Neural cell (in vitro differentiated cells): Measurements from ENCODE around the gene ESD. TPM values are rescaled to one million over a fixed set of nuclear protein-coding genes. Genes with fewer than 3 reads are reported as not detected.

Experiments
- H2AFZ ChIP-seq: fragments of 200-600, 300-800 bp; sonication (generic), shearing (Covaris generic); 2 replicates; pipeline ENCODE4 v1.6.0; 2014; ENCODE audit warnings: low read depth, mild to moderate bottlenecking, antibody characterized with exemption, low read length, moderate library complexity
- H3F3A ChIP-seq: fragments of 200-600 bp; shearing (Covaris generic); 2 replicates; pipeline ENCODE4 v1.6.1; 2016; ENCODE audit warnings: mild to moderate bottlenecking, moderate library complexity, mixed read lengths, antibody characterized with exemption, low read length; ENCODE audit not compliant: insufficient read depth, poor library complexity, severe bottlenecking
- H3K27ac ChIP-seq: fragments of 200-600, 300-800 bp; sonication (generic), shearing (Covaris generic); 2 replicates; pipeline ENCODE4 v1.5.1; 2014; ENCODE audit warnings: mild to moderate bottlenecking, low read length, moderate library complexity
- H3K27me3 ChIP-seq: fragments of 300-800, 200-600 bp; sonication (generic), shearing (Covaris generic); 2 replicates; pipeline ENCODE4 v1.6.0; 2014; ENCODE audit warnings: mild to moderate bottlenecking, low read depth, low read length, moderate library complexity; ENCODE audit not compliant: insufficient read depth
- H3K36me3 ChIP-seq: fragments of 300-800, 200-600 bp; sonication (generic), shearing (Covaris generic); 2 replicates; pipeline ENCODE4 v1.5.1; 2014; ENCODE audit warnings: mild to moderate bottlenecking, antibody characterized with exemption, low read length, moderate library complexity; ENCODE audit not compliant: insufficient read depth
- H3K4me2 ChIP-seq: fragments of 300-800, 200-600 bp; sonication (generic), shearing (Covaris generic); 2 replicates; pipeline ENCODE4 v1.6.0; 2014; ENCODE audit warnings: mild to moderate bottlenecking, low read length
- H3K4me3 ChIP-seq: fragments of 300-800, 200-600 bp; sonication (generic), shearing (Covaris generic); 2 replicates; pipeline ENCODE4 v1.5.1; 2014; ENCODE audit warnings: mild to moderate bottlenecking, low read length, moderate library complexity
- H3K79me2 ChIP-seq: fragments of 200-600 bp; shearing (Covaris generic); replicated peaks from 2 replicates; pipeline ENCODE4 v1.6.0; 2014; ENCODE audit warnings: mild to moderate bottlenecking, low read length, moderate library complexity; ENCODE audit not compliant: insufficient read depth
- H3K9ac ChIP-seq: fragments of 300-800, 200-600 bp; sonication (generic), shearing (Covaris generic); 2 replicates; pipeline ENCODE4 v1.6.1; 2016; ENCODE audit warnings: mild to moderate bottlenecking, low read length, mixed read lengths
- H3K9me2 ChIP-seq: fragments of 200-600 bp; shearing (Covaris generic); 2 replicates; pipeline ENCODE4 v1.6.1; 2016; ENCODE audit warnings: mild to moderate bottlenecking, low read length, mixed read lengths; ENCODE audit not compliant: insufficient read depth
- H3K9me3 ChIP-seq: fragments of 200-600, 300-800 bp; sonication (generic), shearing (Covaris generic); 2 replicates; pipeline ENCODE4 v1.6.1; 2016; ENCODE audit warnings: mild to moderate bottlenecking, mixed run types, low read length, moderate library complexity, mixed read lengths
- H4K20me1 ChIP-seq: fragments of 200-600 bp; shearing (Covaris generic); 2 replicates; pipeline ENCODE4 v1.6.1; 2016; ENCODE audit warnings: mild to moderate bottlenecking, mixed run types; ENCODE audit not compliant: insufficient read depth
- CTCF ChIP-seq: fragments of 450-650 bp; IDR thresholded peaks from 2 replicates; pipeline ENCODE4 v1.5.1; 2014; ENCODE audit warnings: antibody characterized with exemption, mild to moderate bottlenecking, moderate library complexity; ENCODE audit not compliant: poor library complexity, severe bottlenecking
- EP300 ChIP-seq: fragments of 450-650 bp; conservative IDR thresholded peaks from 2 replicates; pipeline ENCODE4 v1.6.1; 2014; ENCODE audit warnings: antibody characterized with exemption, mild to moderate bottlenecking, moderate library complexity; ENCODE audit not compliant: poor library complexity, severe bottlenecking
- EZH2 ChIP-seq: fragments of 200-600, 300-800 bp; shearing (Covaris generic), sonication (generic); IDR thresholded peaks from 2 replicates; pipeline ENCODE4 v1.6.1; 2014; ENCODE audit warnings: antibody characterized with exemption, low read length, borderline replicate concordance, mild to moderate bottlenecking; ENCODE audit not compliant: insufficient read depth, poor library complexity, severe bottlenecking
- MXI1 ChIP-seq: fragments of 450-650 bp; conservative IDR thresholded peaks from 2 replicates; pipeline ENCODE4 v1.6.1; 2014; ENCODE audit warnings: antibody characterized with exemption, mild to moderate bottlenecking; ENCODE audit not compliant: poor library complexity, severe bottlenecking
- POLR2AphosphoS5 ChIP-seq: IDR thresholded peaks from 2 replicates; pipeline ENCODE4 v1.6.1; 2012
- RAD21 ChIP-seq: fragments of 450-650 bp; conservative IDR thresholded peaks from 2 replicates; pipeline ENCODE4 v1.6.1; 2014; ENCODE audit warnings: antibody characterized with exemption, mild to moderate bottlenecking, moderate library complexity
- REST ChIP-seq: IDR thresholded peaks from 2 replicates; pipeline ENCODE4 v1.6.1; 2012; ENCODE audit warnings: borderline replicate concordance
- SMC3 ChIP-seq: fragments of 450-650 bp; conservative IDR thresholded peaks from 2 replicates; pipeline ENCODE4 v1.6.1; 2014; ENCODE audit warnings: antibody characterized with exemption, mild to moderate bottlenecking, moderate library complexity; ENCODE audit not compliant: poor library complexity
- TAF1 ChIP-seq: IDR thresholded peaks from 2 replicates; pipeline ENCODE4 v1.6.1; 2012; ENCODE audit warnings: low read depth
- polyA plus RNA-seq: library from polyadenylated mRNA; depleted of rRNA; stranded (reverse); fragments of >200 nt; gene quantifications from 2 replicates; pipeline ENCODE4 v1.2.3, GENCODE V29; 2014

Gene ESD
- polyA plus RNA-seq, 1 donor from 2014 or later = 94.6 TPM

- H3K4me2 ChIP-seq = no peak overlapping the region
- H3K9ac ChIP-seq = no peak overlapping the region
- no peak overlapping the region for H2AFZ ChIP-seq
Measured at GRCh38 chr13:46804391-46804815, 7.4 kb upstream of the ESD start.

GRCh38 chr13:46803586-46803985, 6.6 kb upstream of the ESD start:
- no peaks in the 10 kb centered on the region for H3K9me2 ChIP-seq
- no peaks in the 10 kb centered on the region for H4K20me1 ChIP-seq
- no peaks in the 10 kb centered on the region for H3F3A ChIP-seq
- H3K79me2 ChIP-seq = no peaks in the 10 kb centered on the region
- TF ChIP-seq MXI1 (no peak), TAF1 (no peak), EZH2 (no peak), REST (no peak)
- H3K4me2 ChIP-seq = no peak overlapping the region
- no peak overlapping the region for H3K9ac ChIP-seq
- no peak overlapping the region for H3K4me3 ChIP-seq
- no peak overlapping the region for H2AFZ ChIP-seq
- H3K36me3 ChIP-seq = no peaks in the 10 kb centered on the region
- H3K27ac ChIP-seq = no peak overlapping the region
- H3K27me3 ChIP-seq = no peaks in the 10 kb centered on the region
- H3K9me3 ChIP-seq = no peaks in the 10 kb centered on the region

More at GRCh38 chr13:46804391-46804815, 7.4 kb upstream of the ESD start:
- Histone ChIP-seq H3K27me3 (no peaks in the 10 kb centered on the region), H4K20me1 (no peaks in the 10 kb centered on the region), H3K27ac (no peak overlapping the region), H3F3A (no peaks in the 10 kb centered on the region), H3K79me2 (no peaks in the 10 kb centered on the region), H3K9me3 (no peaks in the 10 kb centered on the region), H3K9me2 (no peaks in the 10 kb centered on the region), H3K4me3 (no peak overlapping the region), H3K36me3 (no peaks in the 10 kb centered on the region)
- TF ChIP-seq POLR2AphosphoS5 = no peak
- no peak for TF ChIP-seq RAD21
- TF ChIP-seq EZH2 = no peak

GRCh38 chr13:46801858-46802257, 4.9 kb upstream of the ESD start:
- Histone ChIP-seq H3K79me2 (no peaks in the 10 kb centered on the region), H3K27me3 (no peaks in the 10 kb centered on the region), H3K36me3 (no peaks in the 10 kb centered on the region), H4K20me1 (no peaks in the 10 kb centered on the region), H3K9me2 (no peaks in the 10 kb centered on the region), H3F3A (no peaks in the 10 kb centered on the region), H2AFZ (no peak overlapping the region), H3K9ac (no peak overlapping the region), H3K27ac (no peak overlapping the region), H3K9me3 (no peaks in the 10 kb centered on the region), H3K4me3 (no peak overlapping the region), H3K4me2 (no peak overlapping the region)
- TF ChIP-seq TAF1 = no peak
- TF ChIP-seq EP300 = no peak
- no peak for TF ChIP-seq REST
- TF ChIP-seq RAD21 = no peak
- no peak for TF ChIP-seq CTCF
- TF ChIP-seq SMC3 = no peak
- TF ChIP-seq EZH2 = no peak
- no peak for TF ChIP-seq POLR2AphosphoS5
- TF ChIP-seq MXI1 = no peak
